Inflammatory macrophage (primary cell): ENCODE measurements around the gene TAF5L.
"Not testable (repeated sequence)": the region's sequence is repeated elsewhere in the genome, so short reads cannot be mapped to it uniquely, and the experiment has no call there.

Source experiments
- DNase-seq, 2 donors: peaks; one replicate each; pipeline ENCODE4 v3.0.0-alpha.2; 2020 to 2022

The TAF5L gene

DNA sequence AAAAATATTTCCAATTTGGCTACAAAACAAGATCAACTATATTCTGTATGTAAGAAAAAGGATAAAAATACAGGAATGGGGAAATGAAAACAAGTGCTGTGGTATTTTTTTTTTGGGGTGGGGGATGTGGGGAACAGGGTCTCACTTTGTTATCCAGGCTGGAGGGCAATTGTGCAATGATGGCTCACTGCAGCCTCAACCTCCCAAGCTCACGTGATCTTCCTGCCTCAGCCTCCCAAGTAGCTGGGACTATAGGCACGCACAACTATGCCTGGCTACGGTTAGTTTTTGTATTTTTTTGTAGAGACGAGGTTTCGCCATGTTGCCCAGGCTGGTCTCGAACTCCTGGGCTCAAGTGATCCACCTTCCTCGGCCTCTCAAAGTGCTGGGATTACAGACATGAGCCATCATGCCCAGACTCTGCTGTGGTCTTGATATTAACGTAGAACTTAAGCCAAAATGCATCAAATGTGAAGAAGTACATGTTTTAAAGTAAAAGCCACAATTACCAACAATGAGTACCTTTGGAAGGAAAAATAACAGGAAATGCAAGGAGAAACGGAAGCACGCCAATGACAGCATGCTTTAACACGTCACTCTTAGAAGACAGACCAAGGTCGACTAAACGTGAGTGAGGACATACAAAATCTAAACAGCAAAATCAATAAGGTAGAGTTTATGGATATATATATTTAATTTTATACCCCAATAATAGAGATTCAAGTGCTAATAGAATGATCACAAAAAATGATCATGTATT is 58.6 kb downstream of the TAF5L start:
- DNase-seq, result no peak

DNA sequence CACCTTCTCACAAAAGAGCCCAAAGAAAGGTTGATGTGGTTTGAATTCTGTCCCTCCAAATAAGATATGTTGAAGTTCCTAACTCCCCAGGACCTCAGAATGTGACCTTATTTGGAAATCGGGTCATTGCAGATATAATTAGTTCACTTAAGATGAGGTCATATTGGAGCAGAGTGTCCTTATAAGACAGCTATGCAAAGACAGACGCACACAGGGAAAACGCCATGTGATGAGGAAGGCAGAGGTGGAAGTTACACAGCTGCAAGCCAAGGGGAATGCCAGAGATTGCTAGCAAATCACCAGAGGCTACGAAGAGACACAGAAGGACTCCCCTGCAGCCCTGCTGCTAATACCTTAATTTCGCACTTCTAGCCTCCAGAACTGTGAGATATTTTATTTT is 62.2 kb downstream of the TAF5L start:
- peak; percentile 92 to 95 for DNase-seq

DNA sequence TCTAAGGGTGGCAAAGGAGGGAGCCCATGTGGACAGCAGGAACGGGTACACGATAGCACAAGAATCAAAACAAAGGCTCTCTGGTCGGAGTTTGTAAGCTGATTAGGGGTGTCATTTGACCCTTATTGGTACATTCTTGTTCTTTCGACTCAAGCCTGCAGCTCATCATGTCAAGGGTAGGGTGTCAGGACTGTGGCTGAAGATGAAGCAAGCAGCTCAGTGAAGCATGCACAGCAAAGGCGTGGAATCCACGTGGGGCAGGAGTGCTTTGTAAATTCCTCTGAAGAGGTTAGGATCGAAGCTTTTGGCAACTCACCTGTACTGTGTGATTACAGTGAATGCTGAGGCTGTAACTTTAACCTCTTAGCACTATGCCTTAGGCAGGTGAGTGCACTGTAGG is 62.7 kb downstream of the TAF5L start:
- DNase-seq, result peak in 1 of 2 donors; percentile 43

DNA sequence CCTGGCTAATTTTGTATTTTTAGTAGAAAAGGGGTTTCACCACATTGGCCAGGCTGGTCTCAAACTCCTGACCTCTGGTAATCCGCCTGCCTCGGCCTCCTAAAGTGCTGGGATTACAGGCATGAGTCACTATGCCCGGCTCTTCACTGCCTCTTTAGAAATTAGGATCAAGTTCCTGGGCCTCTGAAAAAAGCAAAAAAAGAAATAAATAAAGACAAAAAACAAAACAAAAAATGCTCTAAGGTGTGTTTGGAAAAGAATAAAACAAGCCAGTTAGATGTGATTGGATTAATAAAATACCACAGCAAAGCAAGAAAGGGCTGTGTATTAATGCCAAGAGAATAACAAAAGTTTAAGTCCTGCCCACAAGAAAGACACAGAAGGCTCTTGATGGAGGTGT is 63.2 kb downstream of the TAF5L start:
- no peak for DNase-seq

DNA sequence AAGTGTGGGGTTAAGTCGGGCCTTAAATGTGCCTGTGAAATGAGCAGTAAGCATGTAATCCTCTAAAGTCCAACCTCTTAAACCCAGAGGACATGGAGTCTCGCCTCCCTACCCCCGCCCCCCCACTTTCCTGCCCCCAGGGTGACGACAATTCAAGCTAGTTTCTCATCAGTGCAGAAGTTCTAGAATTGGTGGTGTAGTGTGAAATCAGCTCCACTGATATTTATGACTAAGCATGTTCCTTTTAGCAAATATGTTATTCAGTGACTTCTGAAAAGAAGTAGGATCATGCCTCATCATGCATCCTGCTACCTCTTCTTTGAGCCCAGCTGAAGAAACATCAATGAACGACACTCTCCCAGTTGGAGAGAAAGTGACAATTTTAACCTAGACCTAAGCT is 64.8 kb downstream of the TAF5L start:
- DNase-seq, result peak in 1 of 2 donors; percentile 29

DNA sequence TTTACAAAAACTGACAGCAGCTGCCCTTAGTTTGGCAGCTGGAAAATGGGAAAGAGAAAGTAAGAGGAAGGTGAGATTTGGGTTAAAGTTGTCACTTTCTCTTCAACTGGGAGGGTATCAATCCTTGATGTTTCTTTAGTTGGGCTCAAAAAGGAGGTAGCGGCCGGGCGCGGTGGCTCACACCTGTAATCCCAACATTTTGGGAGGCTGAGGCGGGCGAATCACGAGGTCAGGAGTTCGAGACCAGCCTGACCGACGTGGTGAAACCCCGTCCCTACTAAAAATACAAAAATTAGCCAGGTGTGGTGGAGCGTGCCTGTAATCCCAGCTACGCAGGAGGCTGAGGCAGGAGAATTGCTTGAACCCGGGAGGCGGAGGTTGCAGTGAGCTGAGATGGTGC is 65.8 kb downstream of the TAF5L start:
- not testable (repeated sequence) for DNase-seq

DNA sequence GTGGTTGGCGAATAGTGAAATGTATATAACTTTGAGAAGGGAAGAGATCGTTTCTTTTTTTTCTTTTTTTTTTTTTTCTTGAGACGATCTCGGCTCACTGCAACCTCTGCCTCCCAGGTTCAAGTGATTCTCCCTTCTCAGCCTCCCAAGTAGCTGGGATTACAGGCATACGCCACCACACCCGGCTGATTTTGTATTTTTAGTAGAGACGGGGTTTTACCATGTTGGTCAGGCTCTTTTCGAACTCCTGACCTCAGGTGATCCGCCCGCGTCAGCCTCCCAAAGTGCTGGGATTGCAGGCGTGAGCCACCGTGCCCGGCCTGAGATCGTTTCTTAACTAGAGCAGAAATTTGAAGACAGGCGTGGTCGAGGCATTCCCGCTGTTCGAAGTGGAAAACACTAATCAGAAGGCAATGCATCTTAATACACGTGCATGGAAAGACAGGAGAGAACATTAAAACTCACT is 66.6 kb downstream of the TAF5L start:
- DNase-seq, result not testable (repeated sequence)

DNA sequence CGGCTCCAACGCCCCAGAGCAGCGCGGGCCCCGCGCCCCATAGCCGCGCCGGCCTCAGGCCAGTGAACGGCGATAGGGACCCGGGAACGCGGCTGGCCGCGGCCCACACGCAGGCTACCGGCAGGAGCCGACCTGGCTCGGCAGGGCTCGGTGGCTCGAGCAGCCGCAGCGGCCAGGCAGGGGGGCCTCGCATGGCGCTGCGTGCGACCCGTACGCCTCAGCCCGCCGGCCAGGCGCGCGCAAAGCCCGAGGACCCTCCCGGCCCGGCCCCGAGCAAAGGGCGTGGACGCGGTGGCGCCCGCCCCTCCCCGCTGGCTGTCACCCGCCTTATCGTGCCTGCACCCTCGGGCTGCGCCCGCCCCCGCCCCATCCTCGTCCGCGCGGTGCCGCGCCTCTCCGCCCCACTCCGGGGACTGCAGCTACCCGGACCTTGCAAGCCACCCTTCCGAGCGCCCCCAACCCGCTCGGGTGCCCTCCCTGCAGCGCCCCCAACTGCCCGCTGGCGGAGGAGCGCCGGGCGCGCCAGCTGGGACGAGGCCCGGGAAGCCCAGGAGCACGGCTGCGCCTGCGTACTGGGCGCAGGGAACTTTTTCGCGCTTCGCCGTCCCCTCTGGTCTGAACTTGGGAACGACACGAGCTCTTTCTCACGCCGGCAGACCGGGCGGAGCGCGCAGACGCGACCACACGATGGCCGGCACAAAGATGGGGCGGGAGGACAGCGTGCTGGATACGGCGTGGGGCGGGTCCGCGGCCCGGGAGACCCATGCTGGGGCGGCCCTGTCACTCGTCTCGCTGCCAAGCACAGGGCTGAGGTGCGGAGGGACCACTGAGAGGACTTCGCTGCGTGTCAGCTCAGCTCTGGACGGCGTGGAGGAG is 67.2 kb downstream of the TAF5L start, which contains the start of gene ABCB10:
ABCB10 (minus strand) TSS at position 248 of the 876 bp plus-strand sequence; CDS start at position 193, 55 bp downstream.
- DNase-seq, result peak; percentile 98 to 99

DNA sequence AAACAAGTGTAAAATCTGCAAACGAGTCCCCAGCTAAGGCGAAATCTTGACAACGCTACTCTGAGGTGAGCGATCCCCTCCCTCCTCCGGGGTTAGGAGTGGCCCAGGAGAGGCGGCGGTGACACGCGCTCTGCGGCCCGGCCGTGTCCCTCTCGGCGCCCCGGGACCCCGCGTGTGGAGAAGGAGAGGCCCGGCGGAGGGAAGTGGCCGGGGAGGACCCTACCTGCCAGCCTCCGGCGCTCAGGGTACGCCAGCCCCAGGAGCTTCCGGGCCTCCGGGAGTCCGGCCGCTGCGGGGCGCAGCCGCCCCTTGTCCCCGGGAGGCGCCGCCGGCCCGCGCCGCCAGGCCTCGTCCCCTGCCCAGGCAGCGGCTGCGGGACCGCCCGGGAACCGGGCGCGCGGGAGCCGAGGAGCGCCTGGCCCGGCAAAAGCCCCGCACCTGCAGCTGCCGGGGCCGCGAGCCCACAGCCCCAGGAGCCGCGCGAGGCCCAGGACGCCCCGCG is 68.0 kb downstream of the TAF5L start:
- DNase-seq, result peak in 1 of 2 donors; percentile 39

DNA sequence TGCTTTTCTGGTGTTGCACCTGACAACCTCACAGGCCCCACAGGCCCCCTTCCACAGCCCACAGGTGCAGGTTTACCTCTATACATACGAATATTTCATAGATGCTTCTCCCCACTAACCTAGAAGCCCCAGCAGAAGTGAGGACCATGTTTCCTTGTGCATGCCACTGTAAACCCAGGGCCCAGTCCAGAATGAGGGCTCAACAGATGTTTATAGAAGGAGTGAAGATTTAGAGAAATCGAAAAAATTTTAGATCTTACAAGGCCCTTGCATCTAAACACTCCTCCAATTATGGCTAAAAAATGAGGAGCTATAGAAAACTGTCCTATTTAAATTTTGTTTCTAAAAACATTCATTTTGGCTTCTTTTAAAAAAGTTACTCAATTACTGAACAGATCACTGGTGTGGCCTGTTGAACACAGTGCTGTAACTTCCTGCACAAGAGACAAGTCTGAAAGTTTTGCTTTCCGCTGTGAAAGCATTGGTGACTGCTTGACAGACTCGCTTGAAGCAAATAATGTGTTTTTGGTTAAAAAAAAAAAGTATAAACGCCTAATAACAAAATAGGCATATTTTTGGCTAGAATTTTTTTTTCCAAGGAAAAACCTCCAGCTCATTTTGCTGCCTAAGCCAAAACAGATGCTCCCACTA is 68.6 kb downstream of the TAF5L start:
- DNase-seq, result peak; percentile 44 to 47

DNA sequence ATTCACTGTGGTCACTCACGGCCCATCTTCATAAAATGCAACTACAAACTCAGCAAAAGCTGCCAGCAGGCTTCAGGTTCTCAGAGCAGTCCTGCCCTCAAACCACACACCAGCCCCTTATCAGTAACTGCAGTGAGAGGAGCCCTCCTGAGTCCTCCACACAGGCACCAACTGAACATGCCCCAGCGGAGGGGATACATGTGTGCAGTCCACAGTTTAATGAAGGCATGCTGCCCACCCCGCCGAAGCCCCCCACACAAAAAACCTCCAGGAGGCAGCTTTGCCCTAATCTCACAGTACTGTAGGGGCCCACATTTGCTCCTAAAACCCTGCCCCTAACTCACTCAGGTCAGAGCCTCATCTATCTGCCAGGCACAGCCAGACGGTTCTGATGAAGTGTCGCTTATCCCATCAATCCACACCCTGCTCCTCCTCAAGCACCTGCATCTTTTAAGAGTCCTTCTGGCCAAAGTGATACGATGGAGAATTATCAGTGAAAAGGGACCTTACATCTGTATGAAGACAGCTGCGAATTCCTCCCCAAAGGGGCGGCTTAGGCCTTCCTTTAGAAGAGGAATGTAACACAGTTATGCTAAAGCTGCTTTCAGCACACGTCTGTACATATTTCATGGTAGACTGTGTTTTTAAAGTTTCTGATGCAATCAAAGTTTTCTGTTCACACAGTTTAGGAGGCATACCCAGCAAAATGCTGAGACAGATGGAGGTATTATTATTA is 70.9 kb downstream of the TAF5L start:
- no peak for DNase-seq

DNA sequence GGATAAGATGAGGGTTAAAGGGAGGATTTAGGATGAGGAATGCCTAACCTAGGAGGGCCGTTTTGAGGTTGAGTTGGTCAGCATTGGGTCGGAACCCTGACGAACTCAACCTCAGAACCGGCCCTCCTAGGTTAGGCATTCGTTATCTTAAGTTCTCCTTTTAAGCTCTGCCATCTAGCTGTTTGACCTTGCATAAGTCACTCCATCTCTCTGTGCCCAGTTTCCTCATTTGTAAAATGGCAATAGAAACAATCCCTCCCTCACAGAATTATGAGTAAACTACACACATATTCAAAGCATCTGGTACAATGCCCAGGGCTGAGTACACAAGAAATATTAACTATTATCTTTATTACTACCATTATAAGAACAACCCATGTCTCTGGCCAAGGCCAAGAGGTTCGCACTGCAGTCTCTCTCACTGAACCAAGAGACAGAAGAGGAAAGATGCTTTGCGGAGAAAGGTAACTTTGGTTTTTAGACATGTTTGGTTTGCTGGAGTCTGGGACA is 72.2 kb downstream of the TAF5L start:
- DNase-seq, result peak in 1 of 2 donors; percentile 16

DNA sequence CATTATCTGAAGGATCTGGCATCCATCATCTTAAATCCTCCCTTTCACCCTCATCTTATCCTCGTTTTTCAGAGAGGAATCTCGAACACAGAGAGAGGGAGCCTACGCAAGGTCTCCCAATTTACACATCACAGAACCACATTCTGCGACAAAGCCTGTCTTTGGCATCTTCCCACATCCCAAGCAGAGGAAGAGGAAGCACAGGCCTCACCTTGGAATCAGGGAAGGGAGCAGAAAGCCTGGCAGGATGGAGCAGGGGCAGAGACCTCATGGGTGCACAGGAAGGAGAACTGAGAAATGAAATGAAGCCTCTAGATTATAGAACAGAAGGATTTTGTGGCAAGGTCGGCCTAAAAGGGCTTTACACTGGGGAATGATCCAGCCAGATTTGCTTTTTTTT is 73.2 kb downstream of the TAF5L start:
- DNase-seq, result no peak

DNA sequence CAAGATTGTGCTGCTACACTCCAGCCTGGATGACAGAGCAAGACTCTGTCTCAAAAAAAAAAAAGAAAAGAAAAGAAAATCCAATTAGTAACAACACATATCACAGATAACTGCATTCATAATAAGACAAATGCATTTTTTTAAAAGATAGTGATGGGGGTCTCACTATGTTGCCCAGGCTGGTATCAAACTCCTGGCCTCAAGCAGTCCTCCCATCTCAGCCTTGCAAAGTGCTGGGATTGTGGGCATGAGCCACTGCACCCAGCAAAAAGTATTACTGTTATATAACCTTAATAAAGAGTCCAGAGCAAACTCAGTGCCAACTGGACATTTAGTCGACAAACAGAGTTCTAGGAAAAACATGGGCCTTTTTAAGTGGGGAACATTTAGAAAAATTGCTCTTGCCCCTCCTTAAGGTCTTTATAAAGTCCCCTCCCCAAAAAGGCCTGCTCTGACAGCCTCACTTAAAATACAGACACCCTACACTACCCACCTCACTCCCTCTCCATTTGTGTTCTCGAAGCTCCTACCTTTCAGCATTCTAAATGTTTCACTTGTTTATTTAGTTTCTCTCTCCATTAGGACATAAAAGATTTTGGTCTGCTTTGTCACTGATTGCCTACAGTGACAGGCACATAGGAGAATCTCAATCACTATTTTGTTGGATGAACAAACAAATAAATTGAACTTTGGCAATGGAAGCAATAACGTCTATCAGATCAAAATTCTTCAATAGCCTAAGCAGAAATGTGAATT is 74.9 kb downstream of the TAF5L start:
- no peak for DNase-seq

DNA sequence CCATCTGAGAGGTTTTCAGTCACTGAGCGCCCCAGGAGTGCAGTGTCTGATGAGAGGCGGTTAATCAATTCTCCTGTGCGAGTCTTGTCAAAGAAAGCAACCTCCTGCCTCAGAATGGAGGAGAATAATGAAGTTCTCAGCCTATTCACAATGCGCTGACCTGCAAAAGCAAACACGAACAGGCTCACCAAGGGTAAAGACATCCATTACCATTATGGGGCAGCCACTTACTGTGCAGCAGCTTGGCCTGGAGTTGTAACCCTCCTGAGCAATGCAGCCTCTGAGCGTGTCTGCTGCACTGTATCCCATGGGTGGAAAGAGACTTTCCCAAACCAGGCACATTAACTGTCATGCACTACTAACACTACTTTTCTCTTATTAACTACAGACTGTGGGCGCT is 78.4 kb downstream of the TAF5L start:
- DNase-seq, result no peak

DNA sequence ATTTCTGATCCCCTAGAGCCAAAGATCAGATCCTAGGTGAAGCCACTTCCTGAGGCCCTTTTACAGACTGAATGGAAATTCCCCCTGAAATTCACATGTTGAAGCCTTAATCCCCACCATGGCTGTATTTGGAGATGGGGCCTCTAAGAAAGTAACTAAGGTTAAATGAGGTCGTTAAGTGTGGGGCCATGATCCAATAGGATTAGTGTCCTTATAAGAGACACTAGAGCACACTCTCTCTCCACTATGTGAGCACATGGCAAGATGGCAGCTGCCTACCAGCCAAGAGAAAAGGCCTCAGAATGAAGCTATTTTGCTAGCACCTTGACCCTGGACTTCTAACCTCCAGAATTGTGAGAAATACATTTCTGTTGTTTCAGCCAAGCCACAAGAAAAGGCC is 81.3 kb downstream of the TAF5L start:
- no peak for DNase-seq
